HG03571 (cell line): Measurements from ENCODE around the gene SRGAP3.

ENCODE experiments used
- ATAC-seq: cut with Tn5 transposase; IDR thresholded peaks from one replicate; pipeline ENCODE4 v1.9.1; 2021; ENCODE audit not compliant: unreplicated experiment

The SRGAP3 gene

GRCh38 chr3:8976540-8977182, 272.8 kb downstream of the SRGAP3 start:
- no peak for ATAC-seq

- no peak for ATAC-seq
Measured at GRCh38 chr3:8975081-8976020, 274.1 kb downstream of the SRGAP3 start.

GRCh38 chr3:8974458-8974857, 275.0 kb downstream of the SRGAP3 start:
- no peak for ATAC-seq

- no peak for ATAC-seq
Measured at GRCh38 chr3:8972639-8973038, 276.8 kb downstream of the SRGAP3 start.

- ATAC-seq = no peak
Measured at GRCh38 chr3:8970971-8971589, 278.4 kb downstream of the SRGAP3 start.

GRCh38 chr3:8969241-8969640, 280.2 kb downstream of the SRGAP3 start:
- ATAC-seq = no peak

GRCh38 chr3:8968375-8968882, 281.0 kb downstream of the SRGAP3 start:
- ATAC-seq = no peak

- no peak for ATAC-seq
Measured at GRCh38 chr3:8967553-8967952, 281.9 kb downstream of the SRGAP3 start.

GRCh38 chr3:8966820-8967348, 282.6 kb downstream of the SRGAP3 start:
- ATAC-seq = no peak

- ATAC-seq = no peak
Measured at GRCh38 chr3:8966150-8966819, 283.2 kb downstream of the SRGAP3 start.

- ATAC-seq = no peak
Measured at GRCh38 chr3:8964436-8965370, 284.7 kb downstream of the SRGAP3 start.

- peak; percentile 91 for ATAC-seq
Measured at GRCh38 chr3:8963137-8963853, 286.2 kb downstream of the SRGAP3 start, which contains the start of gene RAD18. Gene RAD18, minus strand, starts transcription at chr3:8963472. Its CDS starts 87 bp downstream, at chr3:8963385.

- no peak for ATAC-seq
Measured at GRCh38 chr3:8962226-8962861, 287.1 kb downstream of the SRGAP3 start.

GRCh38 chr3:8959668-8960067, 289.8 kb downstream of the SRGAP3 start:
- ATAC-seq = no peak

- ATAC-seq = peak; percentile 91
Measured at GRCh38 chr3:8954938-8955763, 294.3 kb downstream of the SRGAP3 start.

GRCh38 chr3:8953313-8953712, 296.1 kb downstream of the SRGAP3 start:
- ATAC-seq = no peak

GRCh38 chr3:8952130-8952529, 297.3 kb downstream of the SRGAP3 start:
- no peak for ATAC-seq
